ENCODE results near the gene KAT6B.
"Not testable (repeated sequence)": the region's sequence is repeated elsewhere in the genome, so short reads cannot be mapped to it uniquely, and the experiment has no call there.

KAT6B gene

GRCh38 chr10:75043256-75044131, 217.1 kb downstream of the KAT6B start:
- peak; percentile 12 for DNase-seq

DNA sequence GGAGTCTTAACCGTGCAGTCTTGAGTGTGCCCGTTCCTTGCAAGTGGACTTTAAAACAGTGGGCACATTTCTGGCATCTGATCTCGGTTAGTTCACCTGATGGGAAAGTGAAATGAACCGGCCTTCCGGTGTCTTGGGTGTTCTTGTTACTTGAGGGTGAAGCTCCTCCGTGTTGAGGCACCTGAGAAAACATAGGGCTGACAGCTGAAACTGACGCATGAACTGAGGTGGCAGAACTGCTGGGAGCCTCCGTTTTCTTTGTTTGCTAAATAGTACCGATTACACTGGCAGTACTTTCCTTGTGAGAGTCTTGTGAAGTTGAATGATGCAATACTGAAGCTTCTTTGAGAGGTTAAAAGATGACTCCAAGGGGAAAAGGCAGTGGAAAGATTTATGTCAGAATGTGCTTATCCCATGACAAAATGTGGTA, 222.3 kb downstream of the KAT6B start:
- no peak for DNase-seq

- no peak for DNase-seq
These were observed 223.1 kb downstream of the KAT6B start for GRCh38 chr10:75049316-75050148.

DNA sequence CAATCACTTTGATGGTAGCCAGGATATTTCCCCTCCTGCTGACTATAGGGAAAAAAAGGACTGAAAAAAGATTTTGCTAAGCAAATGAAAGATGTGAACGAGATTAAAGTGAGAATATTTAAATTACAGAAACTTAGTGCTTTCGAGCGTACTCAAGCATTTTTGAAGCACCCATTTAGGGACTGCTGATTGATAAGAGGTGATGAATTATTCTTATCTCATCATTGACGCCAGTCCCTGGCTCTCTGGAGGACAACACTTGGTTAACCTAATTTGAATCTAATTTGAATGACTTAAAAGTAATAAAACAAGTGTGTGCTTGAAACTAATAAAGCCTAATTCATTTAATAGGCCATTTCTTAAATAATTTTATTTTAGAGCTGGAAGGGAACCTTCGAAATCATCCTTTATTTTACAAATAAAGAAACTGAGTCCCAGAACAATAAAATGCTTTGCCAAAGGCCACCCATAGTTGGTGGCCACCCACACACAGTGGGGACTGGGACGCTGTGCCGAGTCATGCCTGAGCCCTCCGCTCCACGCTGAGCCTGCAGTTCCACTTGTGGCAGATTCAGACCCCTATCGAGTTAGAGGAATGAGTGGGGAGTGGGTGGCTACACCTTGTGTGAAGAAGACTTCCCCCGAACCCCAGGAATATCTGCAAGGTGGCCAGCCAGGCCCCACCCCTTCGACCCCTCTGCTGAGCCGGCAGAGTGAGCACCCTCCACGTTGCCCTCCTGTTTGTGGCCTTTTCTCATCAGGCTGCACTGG, 223.9 kb downstream of the KAT6B start:
- no peak for DNase-seq

GRCh38 chr10:75051308-75051707, 224.9 kb downstream of the KAT6B start:
- DNase-seq = no peak

DNA sequence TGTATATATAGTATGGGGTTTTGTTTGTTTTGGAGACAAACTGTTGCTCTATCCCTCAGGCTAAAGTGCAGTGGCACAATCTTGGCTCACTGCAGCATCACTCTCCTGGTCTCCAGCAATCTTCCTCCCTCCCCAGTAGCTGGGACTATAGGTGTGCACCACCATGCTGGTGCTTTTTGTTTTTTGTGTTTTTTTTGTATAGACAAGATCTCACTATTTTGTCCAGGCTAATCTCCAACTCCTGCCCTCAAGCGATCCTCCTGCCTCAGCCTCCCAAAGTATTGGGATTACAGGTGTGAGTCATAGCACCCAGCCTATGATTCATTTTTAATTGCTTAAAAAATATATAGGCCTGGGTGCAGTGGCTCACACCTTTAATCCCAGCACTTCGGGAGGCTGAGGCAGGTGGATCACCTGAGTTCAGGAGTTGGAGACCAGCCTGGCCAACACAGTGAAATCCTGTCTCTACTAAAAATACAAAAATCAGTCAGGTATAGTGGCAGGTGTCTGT, 229.6 kb downstream of the KAT6B start:
- DNase-seq = not testable (repeated sequence)

- no peak for DNase-seq
These were observed 231.3 kb downstream of the KAT6B start for GRCh38 chr10:75057680-75058079.

DNA sequence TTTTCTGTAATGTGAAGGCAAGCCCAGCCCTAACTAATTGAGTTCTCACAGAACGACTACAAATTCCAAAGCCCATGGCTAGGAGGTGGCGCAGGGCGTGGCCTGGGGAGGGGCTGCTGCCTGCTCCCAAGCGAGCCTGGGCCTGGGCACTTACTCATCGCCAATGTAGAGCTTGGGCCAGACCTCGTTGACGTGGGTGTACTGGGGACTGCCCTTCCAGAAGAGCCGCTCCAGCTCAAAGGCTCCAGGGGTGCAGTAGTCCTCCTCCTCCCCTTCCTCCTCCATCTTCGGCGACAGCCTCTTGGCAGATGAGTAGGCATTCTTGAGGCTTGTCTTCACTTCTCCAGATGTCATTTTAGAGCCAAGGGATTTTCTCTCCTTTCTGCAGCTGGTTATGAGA, 231.8 kb downstream of the KAT6B start:
- DNase-seq = no peak

DNA sequence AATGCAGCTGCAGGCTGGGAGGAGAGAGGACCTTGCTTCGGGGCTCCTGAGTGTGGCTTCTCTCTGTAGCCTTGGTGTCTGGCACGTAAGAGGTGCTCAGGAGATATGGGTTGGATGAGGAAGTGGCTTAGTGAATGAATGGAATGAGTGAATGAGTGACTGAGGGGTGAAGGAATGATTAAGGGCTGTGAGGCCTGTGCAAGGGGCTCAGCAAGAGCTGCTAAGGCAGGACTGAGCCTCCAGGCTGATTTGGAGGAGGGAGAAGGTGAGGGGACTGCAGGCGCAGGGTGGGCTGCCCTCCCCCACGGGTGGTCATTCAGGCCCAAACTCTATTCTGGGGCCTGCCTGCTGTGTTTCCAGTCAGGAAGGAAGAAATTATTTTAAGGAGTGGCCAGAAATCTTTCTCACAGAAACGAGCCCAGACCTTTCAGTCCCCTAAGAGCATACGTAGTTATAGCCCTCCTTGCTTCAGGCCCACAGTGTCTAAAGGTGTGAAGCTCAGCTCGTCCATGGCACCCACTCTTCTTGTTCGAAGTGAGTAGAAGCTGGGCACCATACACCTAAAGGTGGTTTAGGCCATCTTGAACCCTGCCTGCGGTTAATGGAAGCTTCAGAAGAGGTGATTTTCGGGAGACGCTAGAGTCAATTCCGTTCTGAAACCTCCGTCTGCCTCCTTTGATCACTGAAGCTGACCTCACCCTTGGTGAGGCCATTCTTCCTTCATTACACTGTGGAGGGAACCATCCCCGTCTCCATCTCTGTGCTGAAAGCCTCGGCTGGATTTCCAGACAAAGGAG, 235.5 kb downstream of the KAT6B start:
- no peak for DNase-seq

GRCh38 chr10:75062506-75063299, 236.3 kb downstream of the KAT6B start:
- DNase-seq = no peak

- DNase-seq = no peak
These were observed 237.2 kb downstream of the KAT6B start for GRCh38 chr10:75063461-75064230.

DNA sequence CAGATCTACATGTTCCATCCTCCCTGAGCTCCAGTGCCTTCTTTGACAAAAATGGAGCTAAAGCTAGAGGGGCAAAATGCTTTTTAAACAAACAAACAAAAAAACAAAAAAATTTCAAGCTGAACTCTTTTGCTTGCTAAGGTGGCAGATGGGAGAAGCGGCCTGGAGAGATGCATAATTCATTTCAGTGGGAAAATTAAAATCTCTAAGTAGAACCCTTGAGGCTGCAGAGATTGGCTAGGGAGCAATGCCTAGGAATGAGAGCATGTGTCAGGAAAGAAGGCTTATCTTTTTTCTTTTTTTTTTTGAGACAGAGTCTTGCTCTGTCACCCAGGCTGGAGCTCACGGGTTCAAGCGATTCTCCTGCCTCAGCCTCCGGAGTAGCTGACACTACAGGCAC, 238.7 kb downstream of the KAT6B start:
- DNase-seq = no peak

DNA sequence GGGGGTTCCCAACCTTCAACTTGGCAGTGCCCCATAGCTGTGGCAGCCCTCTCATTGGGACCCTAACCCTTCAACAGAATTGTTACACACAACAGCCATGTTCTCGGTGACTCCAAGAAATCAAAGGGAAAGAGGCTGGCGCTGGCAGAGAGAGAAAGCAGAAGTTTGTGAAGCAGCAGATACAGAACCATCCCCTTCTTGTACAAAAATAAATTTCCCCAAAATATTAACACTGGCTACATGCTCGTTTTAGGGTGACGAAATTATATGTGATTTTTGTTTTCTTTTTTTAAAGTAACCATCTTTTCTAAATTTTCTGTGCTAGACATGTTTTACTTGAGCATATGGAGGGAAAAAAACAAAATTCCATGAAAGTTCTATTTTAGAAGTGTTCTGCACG, 239.9 kb downstream of the KAT6B start:
- no peak for DNase-seq

GRCh38 chr10:75067272-75067671, 240.9 kb downstream of the KAT6B start:
- no peak for DNase-seq

DNA sequence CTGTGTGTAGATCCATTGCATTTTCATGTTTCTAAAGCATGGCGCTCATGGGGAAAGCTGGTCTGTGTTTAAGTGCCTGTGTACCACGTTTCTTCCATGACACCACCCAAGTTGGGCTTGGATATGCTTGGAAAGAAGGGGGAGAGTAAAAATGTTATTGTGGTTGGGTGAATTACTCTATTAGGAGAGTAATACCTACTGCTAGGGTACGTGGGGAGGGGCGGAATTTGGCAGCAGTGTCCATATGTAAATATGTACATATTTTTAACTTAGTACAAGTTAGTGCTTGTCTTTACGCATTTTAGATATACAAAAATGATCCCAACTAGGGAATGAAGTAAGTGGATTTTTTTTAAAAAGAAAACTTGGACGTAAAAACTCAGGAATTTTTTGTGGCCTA, 242.1 kb downstream of the KAT6B start:
- DNase-seq = no peak

DNA sequence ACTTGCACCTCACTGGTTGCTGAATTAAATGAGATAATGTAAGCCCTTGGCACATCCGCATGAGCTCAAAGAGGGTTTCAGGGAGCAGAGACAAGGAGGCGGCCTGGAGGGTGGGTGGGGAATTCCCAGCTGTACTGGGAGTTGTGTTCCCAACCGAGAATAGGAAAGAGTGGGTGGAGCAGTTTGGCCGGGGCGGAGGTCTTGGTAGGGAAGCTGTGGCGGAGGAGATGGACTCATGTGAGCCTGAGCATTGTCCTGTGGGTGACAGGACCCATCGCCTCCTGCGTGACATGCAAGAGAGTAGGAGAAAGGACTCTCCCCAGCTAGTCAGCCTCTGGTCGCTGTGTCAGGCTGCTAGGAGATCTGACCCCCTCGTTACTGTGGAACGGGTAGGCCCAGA, 244.1 kb downstream of the KAT6B start:
- no peak for DNase-seq

GRCh38 chr10:75070961-75071428, 244.6 kb downstream of the KAT6B start:
- no peak for DNase-seq

GRCh38 chr10:75071756-75072155, 245.4 kb downstream of the KAT6B start:
- DNase-seq = no peak

DNA sequence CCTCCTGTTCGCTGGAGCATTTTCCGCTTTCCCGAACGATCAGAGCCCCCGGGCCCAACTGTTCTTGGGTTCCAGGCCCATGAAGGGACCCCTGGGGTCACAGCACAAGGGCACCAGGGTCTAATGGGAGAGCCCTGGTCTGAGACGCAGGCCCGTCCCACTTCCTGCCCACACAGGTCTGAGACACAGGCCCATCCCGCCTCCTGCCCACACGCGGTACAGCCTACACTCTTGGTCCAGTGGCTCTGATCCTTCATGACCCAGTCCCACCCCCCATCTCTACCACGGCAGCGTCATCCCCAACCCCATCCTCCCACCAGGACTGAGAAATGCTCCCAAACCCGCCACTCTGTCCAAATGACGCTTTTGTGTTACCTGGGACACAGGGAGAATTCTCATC, 246.3 kb downstream of the KAT6B start:
- DNase-seq = no peak

- DNase-seq = no peak
These were observed 247.0 kb downstream of the KAT6B start for GRCh38 chr10:75073442-75073841.

All from activated CD4-positive, alpha-beta T cell treated with anti-CD3 and anti-CD28 coated beads, Interleukin-2, amount 50 U/mL, for 1 hour (primary cell).